Forelimb muscle (tissue), 1 donor: ENCODE results near the gene MAP4K5. TPM values are rescaled to one million over a fixed set of nuclear protein-coding genes. Genes with fewer than 3 reads are reported as not detected.

Experiments used
- polyA plus RNA-seq: library from polyadenylated mRNA; unstranded; fragments of 120-200 nt; gene quantifications from one replicate; pipeline ENCODE4 v1.2.1, GENCODE V29; 2013; ENCODE audit not compliant: insufficient read length

Gene MAP4K5
- polyA plus RNA-seq, 1 donor, result 29.5 TPM

Other genes with a start within 250 kb of the MAP4K5 start
- gene L2HGDH, start 220.3 kb downstream of the MAP4K5 start, polyA plus RNA-seq, result 6.8 TPM
- gene DMAC2L, start 220.2 kb downstream of the MAP4K5 start, polyA plus RNA-seq, result 16.8 TPM
- 3.7 TPM for gene CDKL1, start 135.7 kb downstream of the MAP4K5 start, polyA plus RNA-seq
- gene ATL1, start 27.6 kb upstream of the MAP4K5 start, polyA plus RNA-seq, result 6.1 TPM
- gene SAV1, start 135.7 kb upstream of the MAP4K5 start, polyA plus RNA-seq, result 20.9 TPM